BJ (cell line): ENCODE data around the gene USP6NL. TPM values are rescaled to one million over a fixed set of nuclear protein-coding genes. Genes with fewer than 3 reads are reported as not detected.

Experiments used
- CTCF ChIA-PET: fragments of 350-600 bp; formaldehyde crosslinking; extraction: SDS; loops from one replicate; lab custom pipeline; 2021; ENCODE audit warnings: antibody characterized with exemption, inconsistent platforms; lab: Yijun Ruan, JAX
- POLR2A ChIA-PET: fragments of 300-600 bp; sonication (Branson Sonifier 250); formaldehyde crosslinking; extraction: SDS; loops from one replicate; lab custom pipeline; 2021; ENCODE audit warnings: antibody characterized with exemption; lab: Charles Lee
- DNase-seq: peaks from one replicate; pipeline ENCODE4 v3.0.0-alpha.2; 2011; ENCODE audit warnings: low read depth
- H3K27me3 ChIP-seq: 2 replicates; pipeline ENCODE4 v1.6.0; 2011; ENCODE audit warnings: low read length; ENCODE audit not compliant: control insufficient read depth, insufficient read depth
- H3K36me3 ChIP-seq: 2 replicates; pipeline ENCODE4 v1.5.1; 2011; ENCODE audit warnings: low read length; ENCODE audit not compliant: control insufficient read depth, insufficient read depth
- H3K4me3 ChIP-seq: 2 replicates; pipeline ENCODE4 v1.5.1; 2011; ENCODE audit warnings: low read depth, mild to moderate bottlenecking, control low read depth, low read length
- polyA plus RNA-seq: library from polyadenylated mRNA; depleted of rRNA; stranded (reverse); fragments of >200 nt; gene quantifications from 2 replicates; pipeline ENCODE4 v1.2.3, GENCODE V29; 2011
- TF ChIP-seq, protein P1 (sequence below): IDR thresholded peaks from 2 replicates; pipeline ENCODE4 v1.5.1; 2011; ENCODE audit warnings: low read depth, mild to moderate bottlenecking, control low read depth, inconsistent platforms, low read length, moderate library complexity; ENCODE audit not compliant: insufficient read depth

USP6NL gene
- polyA plus RNA-seq, 1 experiment, result 7.7 TPM

DNA sequence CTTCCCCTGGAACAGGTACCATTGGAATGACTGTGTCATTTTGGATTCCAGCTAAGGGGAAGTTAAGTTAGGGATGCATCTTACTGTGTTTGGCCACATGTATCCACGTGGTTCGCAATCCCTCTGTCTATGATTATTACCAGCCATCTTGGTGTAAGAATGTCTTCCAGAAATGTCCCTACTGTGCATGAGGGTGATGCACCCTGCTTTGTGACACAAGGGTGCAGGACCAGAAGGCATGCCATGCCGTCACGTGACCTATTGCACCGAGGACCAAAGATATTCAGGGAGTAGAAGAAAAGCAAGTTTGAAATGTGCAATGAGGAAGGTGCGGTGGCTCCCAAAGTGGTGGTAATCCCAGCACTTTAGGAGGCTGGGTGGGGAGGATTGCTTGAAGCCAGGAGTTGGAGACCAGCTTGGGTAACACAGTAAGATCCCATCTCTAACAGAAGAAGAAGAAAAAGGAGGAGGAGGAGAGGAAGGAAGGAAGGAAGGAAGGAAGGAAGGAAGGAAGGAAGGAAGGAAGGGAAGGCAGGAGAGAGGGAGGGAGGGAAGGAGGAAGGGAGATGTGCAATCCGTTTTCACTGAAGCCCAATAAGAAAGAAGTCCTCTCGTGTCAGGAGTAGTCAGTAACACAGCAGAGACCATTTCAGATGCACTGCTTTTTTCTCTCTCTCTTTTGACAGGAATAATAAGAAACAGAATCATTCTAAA, 42.5 kb upstream of the USP6NL start:
- TF ChIP-seq, protein P1, sequence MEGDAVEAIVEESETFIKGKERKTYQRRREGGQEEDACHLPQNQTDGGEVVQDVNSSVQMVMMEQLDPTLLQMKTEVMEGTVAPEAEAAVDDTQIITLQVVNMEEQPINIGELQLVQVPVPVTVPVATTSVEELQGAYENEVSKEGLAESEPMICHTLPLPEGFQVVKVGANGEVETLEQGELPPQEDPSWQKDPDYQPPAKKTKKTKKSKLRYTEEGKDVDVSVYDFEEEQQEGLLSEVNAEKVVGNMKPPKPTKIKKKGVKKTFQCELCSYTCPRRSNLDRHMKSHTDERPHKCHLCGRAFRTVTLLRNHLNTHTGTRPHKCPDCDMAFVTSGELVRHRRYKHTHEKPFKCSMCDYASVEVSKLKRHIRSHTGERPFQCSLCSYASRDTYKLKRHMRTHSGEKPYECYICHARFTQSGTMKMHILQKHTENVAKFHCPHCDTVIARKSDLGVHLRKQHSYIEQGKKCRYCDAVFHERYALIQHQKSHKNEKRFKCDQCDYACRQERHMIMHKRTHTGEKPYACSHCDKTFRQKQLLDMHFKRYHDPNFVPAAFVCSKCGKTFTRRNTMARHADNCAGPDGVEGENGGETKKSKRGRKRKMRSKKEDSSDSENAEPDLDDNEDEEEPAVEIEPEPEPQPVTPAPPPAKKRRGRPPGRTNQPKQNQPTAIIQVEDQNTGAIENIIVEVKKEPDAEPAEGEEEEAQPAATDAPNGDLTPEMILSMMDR, result no peak
- no peak overlapping the region for H3K4me3 ChIP-seq
- POLR2A ChIA-PET, result no interaction called here
- CTCF ChIA-PET, result interaction anchor here (1.7 kb wide), 1 partner anchor 8 kb away, joined by 3 read pairs; no protein-coding TSS in a partner anchor
- no peaks in the 10 kb centered on the region for H3K36me3 ChIP-seq
- DNase-seq, result no peak
- H3K27me3 ChIP-seq, result no peaks in the 10 kb centered on the region; the same call in 1 of the 2 replicates

DNA sequence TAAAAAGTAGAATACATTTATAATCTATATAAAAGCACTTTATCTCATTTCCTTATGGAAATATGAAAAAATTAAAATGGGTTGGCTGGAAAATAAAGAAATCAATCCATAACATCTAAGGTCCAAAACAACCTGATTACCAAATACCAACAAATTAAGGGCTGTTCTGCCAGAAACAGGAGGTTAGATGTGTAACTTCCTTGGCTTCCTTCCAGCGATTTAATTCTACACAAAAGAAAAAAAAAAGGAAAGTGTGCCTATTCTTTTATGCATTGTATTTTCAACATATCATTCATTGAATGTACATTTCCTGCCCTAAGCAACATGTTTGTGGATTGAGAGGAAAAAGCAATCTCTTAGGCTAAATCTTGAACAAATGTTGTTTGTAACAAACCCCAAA, 36.2 kb upstream of the USP6NL start:
- DNase-seq, result no peak

DNA sequence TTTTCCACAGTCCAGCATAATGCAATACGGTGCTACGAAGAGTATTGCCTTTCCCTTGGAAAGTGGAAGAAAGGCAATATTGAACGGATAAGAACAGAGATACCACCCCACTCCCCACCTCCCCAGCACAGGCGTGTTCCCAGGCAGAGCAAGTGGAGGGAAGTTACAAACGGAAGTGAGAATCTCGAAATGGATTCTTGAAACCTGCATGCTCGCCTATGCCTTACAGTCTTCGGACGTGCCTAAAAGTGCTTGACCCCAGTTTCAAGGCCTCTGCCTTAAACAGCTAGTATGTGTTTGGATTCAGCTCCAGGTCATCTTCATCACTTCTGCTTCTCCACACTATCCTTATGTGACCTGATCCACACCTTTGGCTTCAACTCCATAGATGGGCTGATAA, 35.0 kb upstream of the USP6NL start:
- ChIA-PET POLR2A (no interaction called here), CTCF (interaction anchor here (1.4 kb wide), 1 partner anchor 8 kb away, joined by 3 read pairs; no protein-coding TSS in a partner anchor)
- H3K36me3 ChIP-seq, result no peaks in the 10 kb centered on the region
- no peaks in the 10 kb centered on the region for H3K27me3 ChIP-seq
- no peak overlapping the region for H3K4me3 ChIP-seq
- TF ChIP-seq, protein P1, result no peak
- no peak for DNase-seq

More for the DNA sequence above, 36.2 kb upstream of the USP6NL start:
- Histone ChIP-seq H3K27me3 (no peaks in the 10 kb centered on the region), H3K4me3 (no peak overlapping the region), H3K36me3 (no peaks in the 10 kb centered on the region)
- TF ChIP-seq, protein P1, result no peak
- ChIA-PET POLR2A (no interaction called here), CTCF (no interaction called here)

DNA sequence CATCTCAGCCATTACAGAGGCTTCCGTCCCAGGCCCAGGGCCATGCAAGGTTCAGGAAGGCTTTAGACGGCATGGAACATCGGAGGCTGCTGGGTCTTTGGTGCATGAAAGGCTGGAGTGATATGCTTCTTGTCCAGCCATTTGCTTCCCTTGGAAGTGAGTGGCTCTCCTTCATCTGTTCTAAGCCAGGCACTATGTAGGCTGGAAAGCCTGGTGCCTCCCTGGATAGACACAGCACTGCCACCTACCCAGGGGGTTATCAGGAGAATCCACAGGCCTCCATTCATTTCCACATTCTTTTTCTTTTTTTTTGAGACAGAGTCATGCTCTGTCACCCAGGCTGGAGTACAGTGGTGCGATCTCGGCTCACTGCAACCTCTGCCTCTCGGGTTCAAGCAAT, 31.6 kb upstream of the USP6NL start:
- Histone ChIP-seq H3K36me3 (no peaks in the 10 kb centered on the region), H3K4me3 (no peak overlapping the region), H3K27me3 (no peaks in the 10 kb centered on the region)
- TF ChIP-seq, protein P1, result no peak
- ChIA-PET CTCF (no interaction called here), POLR2A (no interaction called here)
- DNase-seq, result no peak

DNA sequence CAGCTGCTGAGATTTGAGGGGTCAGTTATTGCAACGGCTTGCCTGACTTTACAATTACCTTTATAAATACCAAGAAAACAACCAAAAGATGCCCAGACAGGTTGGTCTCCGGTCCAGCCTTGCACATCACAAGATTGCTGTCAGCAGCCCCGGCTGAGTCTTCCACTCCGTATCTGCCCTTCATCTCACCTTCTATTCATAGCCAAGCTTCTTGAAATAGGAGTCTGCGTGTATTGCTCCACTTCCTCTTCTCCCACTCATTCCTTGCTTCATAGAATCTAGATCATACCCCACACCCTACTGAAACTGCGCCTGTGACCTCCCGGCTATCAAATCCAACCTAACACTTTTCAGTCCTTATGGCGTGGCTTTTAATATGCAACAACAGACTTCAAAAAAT, 31.1 kb upstream of the USP6NL start:
- POLR2A ChIA-PET, result no interaction called here
- H3K27me3 ChIP-seq, result no peaks in the 10 kb centered on the region
- CTCF ChIA-PET, result no interaction called here
- TF ChIP-seq, protein P1, result no peak
- no peaks in the 10 kb centered on the region for H3K36me3 ChIP-seq
- no peak for DNase-seq
- no peak overlapping the region for H3K4me3 ChIP-seq
